HCT116 (cell line): ENCODE data around the gene ADGRV1. TPM values are rescaled to one million over a fixed set of nuclear protein-coding genes. Genes with fewer than 3 reads are reported as not detected.

Source experiments
- ATAC-seq: fragments of 200-7000 bp; cut with Tn5 transposase; 2 replicates; pipeline ENCODE4 v1.9.1; 2020; ENCODE audit warnings: mild to moderate bottlenecking, moderate library complexity
- BruUV-seq: library from RNA; stranded (reverse); fragments of 400-500 nt; replicated peaks from 2 replicates; lab custom pipeline; 2021; lab: Mats Ljungman, UMichigan
- CTCF ChIA-PET: fragments of 300-600 bp; sonication (Branson Sonifier 250); formaldehyde crosslinking; loops from one replicate; lab custom pipeline; 2021; ENCODE audit warnings: antibody characterized with exemption; lab: Charles Lee
- POLR2A ChIA-PET: fragments of 300-600, 350-600 bp; sonication (Branson Sonifier 250); formaldehyde crosslinking; loops from one replicate; lab custom pipeline; 2021; ENCODE audit warnings: antibody characterized with exemption; lab: Charles Lee
- RAD21 ChIA-PET, 2 experiments: fragments of 300-600 bp; sonication (Branson Sonifier 250); formaldehyde crosslinking; loops; one replicate each; lab custom pipeline; 2023; ENCODE audit warnings: low total read pairs in 2 of 2; ENCODE audit not compliant: uncharacterized antibody in 2 of 2, unreplicated experiment in 2 of 2, low non-redundant PET in 1 of 2; lab: Charles Lee
- DNase-seq: peaks from one replicate; pipeline ENCODE4 v3.0.0-alpha.2; 2010; ENCODE audit warnings: low read depth, low spot score
- H2AFZ ChIP-seq: fragments of 200-600 bp; shearing (Covaris generic), sonication (generic); 2 replicates; pipeline ENCODE4 v1.6.1; 2017; ENCODE audit warnings: low read depth, mixed run types, mixed read lengths, antibody characterized with exemption, low read length; ENCODE audit not compliant: poor library complexity, severe bottlenecking
- H3K27ac ChIP-seq: 2 replicates; pipeline ENCODE4 v1.5.1; 2012; ENCODE audit warnings: low read depth, low read length
- H3K27me3 ChIP-seq: fragments of 200-600 bp; sonication (generic); 2 replicates; pipeline ENCODE4 v1.6.1; 2016; ENCODE audit warnings: mixed run types, low read length, mixed read lengths; ENCODE audit not compliant: insufficient read depth
- H3K36me3 ChIP-seq, 2 experiments: fragments of 200-500 bp in 1 of 2; fragments of 200-600 bp in 1 of 2; sonication (Bioruptor generic) in 1 of 2; sonication (generic) in 1 of 2; 2 replicates each; pipeline versions ENCODE4 v1.5.1 to v1.6.1; 2014 to 2016; ENCODE audit warnings: low read length in 2 of 2, inconsistent platforms in 1 of 2, mixed read lengths in 1 of 2, mixed run types in 1 of 2; ENCODE audit not compliant: insufficient read depth in 2 of 2, control insufficient read depth in 1 of 2
- H3K4me1 ChIP-seq, 2 experiments: fragments of 200-600 bp in 1 of 2; sonication (generic) in 1 of 2; 2 replicates each; pipeline versions ENCODE4 v1.5.1 to v1.6.1; 2012 to 2017; ENCODE audit warnings: low read length in 2 of 2, inconsistent platforms in 1 of 2, mild to moderate bottlenecking in 1 of 2, mixed read lengths in 1 of 2, mixed run types in 1 of 2, moderate library complexity in 1 of 2; ENCODE audit not compliant: insufficient read depth in 2 of 2, control insufficient read depth in 1 of 2
- H3K4me2 ChIP-seq: fragments of 200-600 bp; sonication (generic); 2 replicates; pipeline ENCODE4 v1.6.1; 2017; ENCODE audit warnings: mixed run types, low read length, mixed read lengths
- H3K4me3 ChIP-seq, 2 experiments: fragments of 200-600 bp in 1 of 2; sonication (generic) in 1 of 2; replicated peaks in 1 of 2; 2 replicates each; pipeline ENCODE4 v1.5.1; 2011 to 2016; ENCODE audit warnings: low read length in 2 of 2, control low read depth in 1 of 2, low read depth in 1 of 2, mild to moderate bottlenecking in 1 of 2, mixed read lengths in 1 of 2, mixed run types in 1 of 2
- H3K79me2 ChIP-seq: fragments of 200-600 bp; sonication (generic); 2 replicates; pipeline ENCODE4 v1.6.1; 2017; ENCODE audit warnings: mild to moderate bottlenecking, mixed run types, low read length, moderate library complexity, mixed read lengths; ENCODE audit not compliant: insufficient read depth
- H3K9ac ChIP-seq: fragments of 200-600 bp; sonication (generic); 2 replicates; pipeline ENCODE4 v1.6.1; 2016; ENCODE audit warnings: low read length, mixed read lengths
- H3K9me2 ChIP-seq: fragments of 200-600 bp; sonication (generic), shearing (Covaris generic); 2 replicates; pipeline ENCODE4 v1.6.1; 2017; ENCODE audit warnings: mixed run types, mild to moderate bottlenecking, moderate library complexity; ENCODE audit not compliant: insufficient read depth
- H3K9me3 ChIP-seq, 2 experiments: fragments of 200-500 bp in 1 of 2; fragments of 200-600 bp in 1 of 2; sonication (Bioruptor generic) in 1 of 2; sonication (generic) in 1 of 2; 2 replicates each; pipeline ENCODE4 v1.6.1; 2014 to 2017; ENCODE audit warnings: low read length in 2 of 2, mixed read lengths in 2 of 2, inconsistent platforms in 1 of 2, low read depth in 1 of 2, mild to moderate bottlenecking in 1 of 2, mixed run types in 1 of 2, moderate library complexity in 1 of 2; ENCODE audit not compliant: control insufficient read depth in 1 of 2, insufficient read depth in 1 of 2
- H4K20me1 ChIP-seq: fragments of 200-600 bp; sonication (generic), shearing (Covaris generic); 2 replicates; pipeline ENCODE4 v1.6.1; 2017; ENCODE audit warnings: mixed run types, mild to moderate bottlenecking, moderate library complexity; ENCODE audit not compliant: insufficient read depth
- EGR1 ChIP-seq: IDR thresholded peaks from 2 replicates; pipeline ENCODE4 v1.6.1; 2012; ENCODE audit warnings: low read depth
- FOSL1 ChIP-seq: IDR thresholded peaks from 2 replicates; pipeline ENCODE4 v1.6.1; 2012; ENCODE audit warnings: low read depth
- JUND ChIP-seq: IDR thresholded peaks from 2 replicates; pipeline ENCODE4 v1.6.1; 2012
- POLR2A ChIP-seq: IDR thresholded peaks from 2 replicates; pipeline ENCODE4 v1.7.0; 2011; ENCODE audit warnings: borderline replicate concordance; ENCODE audit not compliant: insufficient read depth, insufficient read length; ENCODE audit errors: extremely low read depth
- RAD21 ChIP-seq: IDR thresholded peaks from 2 replicates; pipeline ENCODE4 v1.6.1; 2012; ENCODE audit warnings: low read depth, mild to moderate bottlenecking
- SIN3A ChIP-seq: IDR thresholded peaks from 2 replicates; pipeline ENCODE4 v1.6.1; 2012; ENCODE audit warnings: low read depth
- TCF7L2 ChIP-seq: IDR thresholded peaks from 2 replicates; pipeline ENCODE4 v1.7.0; 2011; ENCODE audit warnings: borderline replicate concordance, inconsistent platforms; ENCODE audit not compliant: insufficient read depth, insufficient read length; ENCODE audit errors: extremely low read depth
- YY1 ChIP-seq: IDR thresholded peaks from 2 replicates; pipeline ENCODE4 v1.6.1; 2011; ENCODE audit warnings: low read length, low read depth, moderate library complexity, mild to moderate bottlenecking; ENCODE audit not compliant: insufficient replicate concordance; ENCODE audit errors: extremely low read depth
- ZFX ChIP-seq: fragments of 450-650 bp; IDR thresholded peaks from 2 replicates; pipeline ENCODE4 v1.6.1; 2017
- ZNF274 ChIP-seq: fragments of 200-500 bp; sonication (Bioruptor generic); IDR thresholded peaks from 2 replicates; pipeline ENCODE4 v1.6.1; 2014; ENCODE audit warnings: mild to moderate bottlenecking, low read depth, low read length, inconsistent platforms
- intact Hi-C: fragments of 100-400 bp; cut with micrococcal nuclease; formaldehyde crosslinking; loops from 2 replicates; pipeline ENCODE4 v1.10.0; 2022
- total RNA-seq: library from RNA; stranded (reverse); gene quantifications from one replicate; pipeline ENCODE4 v1.2.1, GENCODE V29; 2021; ENCODE audit not compliant: unreplicated experiment
- TF ChIP-seq, protein P1 (sequence below): IDR thresholded peaks from 2 replicates; pipeline ENCODE4 v1.6.1; 2011; ENCODE audit warnings: mild to moderate bottlenecking, low read length, moderate library complexity; ENCODE audit not compliant: insufficient replicate concordance; ENCODE audit errors: extremely low read depth
- TF ChIP-seq, protein P2 (sequence below): IDR thresholded peaks from 2 replicates; pipeline ENCODE4 v1.6.1; 2012; ENCODE audit warnings: low read depth
- TF ChIP-seq, protein P3 (sequence below): IDR thresholded peaks from 2 replicates; pipeline ENCODE4 v1.6.1; 2012

ADGRV1 gene
- total RNA-seq, 1 experiment from 2014 or later, result 6.0 TPM

DNA sequence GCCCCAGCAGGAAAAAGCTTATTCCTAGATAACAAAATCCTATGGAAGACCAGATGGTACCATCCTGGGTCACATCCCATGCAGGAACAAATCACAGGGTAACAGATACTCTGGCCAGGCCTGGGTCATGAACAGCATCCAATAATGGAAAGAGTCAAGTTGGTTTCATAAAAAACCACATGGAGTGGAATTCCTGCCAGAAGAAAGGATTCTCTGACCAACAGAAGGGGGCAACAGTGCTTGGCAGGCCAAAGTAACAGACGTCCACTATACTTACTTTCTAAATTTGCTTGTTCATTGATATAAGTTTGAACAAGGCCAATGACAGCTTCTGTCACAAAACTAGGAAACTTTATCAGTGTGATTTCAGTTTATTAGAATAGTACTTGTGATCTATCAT is 551.0 kb downstream of the ADGRV1 start:
- no peak for ATAC-seq
- TF ChIP-seq RAD21 (peak; percentile 16; the same call in 1 of the 2 replicates), EGR1 (no peak)
- TF ChIP-seq, protein P1, sequence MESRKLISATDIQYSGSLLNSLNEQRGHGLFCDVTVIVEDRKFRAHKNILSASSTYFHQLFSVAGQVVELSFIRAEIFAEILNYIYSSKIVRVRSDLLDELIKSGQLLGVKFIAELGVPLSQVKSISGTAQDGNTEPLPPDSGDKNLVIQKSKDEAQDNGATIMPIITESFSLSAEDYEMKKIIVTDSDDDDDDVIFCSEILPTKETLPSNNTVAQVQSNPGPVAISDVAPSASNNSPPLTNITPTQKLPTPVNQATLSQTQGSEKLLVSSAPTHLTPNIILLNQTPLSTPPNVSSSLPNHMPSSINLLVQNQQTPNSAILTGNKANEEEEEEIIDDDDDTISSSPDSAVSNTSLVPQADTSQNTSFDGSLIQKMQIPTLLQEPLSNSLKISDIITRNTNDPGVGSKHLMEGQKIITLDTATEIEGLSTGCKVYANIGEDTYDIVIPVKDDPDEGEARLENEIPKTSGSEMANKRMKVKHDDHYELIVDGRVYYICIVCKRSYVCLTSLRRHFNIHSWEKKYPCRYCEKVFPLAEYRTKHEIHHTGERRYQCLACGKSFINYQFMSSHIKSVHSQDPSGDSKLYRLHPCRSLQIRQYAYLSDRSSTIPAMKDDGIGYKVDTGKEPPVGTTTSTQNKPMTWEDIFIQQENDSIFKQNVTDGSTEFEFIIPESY, result no peak
- H3K36me3 ChIP-seq, result no peaks in the 10 kb centered on the region
- no peaks in the 10 kb centered on the region for H3K79me2 ChIP-seq
- no peak overlapping the region for H2AFZ ChIP-seq
- no TSS peak for BruUV-seq
- CTCF ChIA-PET, result interaction anchor here (1.0 to 1.2 kb wide), 2 partner anchors 275 to 310 kb away, joined by 3 to 4 read pairs; no protein-coding TSS in a partner anchor
- no peaks in the 10 kb centered on the region for H3K27me3 ChIP-seq
- H3K4me1 ChIP-seq, result no peaks in the 10 kb centered on the region
- H3K4me2 ChIP-seq, result no peak overlapping the region
- H3K9me3 ChIP-seq, result no peaks in the 10 kb centered on the region
- no peak for DNase-seq
- H3K9me2 ChIP-seq, result no peaks in the 10 kb centered on the region
- H3K27ac ChIP-seq, result no peak overlapping the region
- no peak overlapping the region for H3K4me3 ChIP-seq
- no peaks in the 10 kb centered on the region for H4K20me1 ChIP-seq
- H3K9ac ChIP-seq, result no peak overlapping the region
- POLR2A ChIA-PET, result no interaction called here
- intact Hi-C loops, result no loop called here
- RAD21 ChIA-PET, result no interaction called here

DNA sequence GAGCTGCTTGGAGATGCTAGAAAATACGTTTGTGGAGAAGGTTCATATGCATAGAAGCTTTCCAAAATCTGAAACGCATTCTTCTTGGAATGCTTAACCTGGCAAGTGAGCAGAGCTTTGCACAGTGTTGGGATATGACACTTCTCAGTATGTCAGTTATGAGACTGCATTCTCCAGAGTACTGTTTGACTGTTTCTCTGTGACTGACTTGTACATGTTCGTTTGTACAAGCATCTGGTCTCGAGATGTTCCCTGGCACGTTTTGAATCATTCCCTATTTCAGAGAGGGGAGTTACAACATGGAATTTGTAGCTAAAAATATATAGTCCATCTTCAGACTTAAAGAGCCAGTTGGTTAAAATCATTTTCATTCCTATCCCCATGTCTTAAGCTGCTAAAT is 552.1 kb downstream of the ADGRV1 start:
- no peaks in the 10 kb centered on the region for H3K4me1 ChIP-seq
- no peaks in the 10 kb centered on the region for H3K9me2 ChIP-seq
- H2AFZ ChIP-seq, result no peak overlapping the region
- H3K9ac ChIP-seq, result no peak overlapping the region
- ChIA-PET POLR2A (no interaction called here), RAD21 (no interaction called here), CTCF (interaction anchor here (1.2 kb wide), 1 partner anchor 309 kb away, joined by 4 read pairs; no protein-coding TSS in a partner anchor)
- no peak for DNase-seq
- no TSS peak for BruUV-seq
- no peak overlapping the region for H3K4me3 ChIP-seq
- no peaks in the 10 kb centered on the region for H3K9me3 ChIP-seq
- no peaks in the 10 kb centered on the region for H4K20me1 ChIP-seq
- no peaks in the 10 kb centered on the region for H3K36me3 ChIP-seq
- ATAC-seq, result no peak
- H3K4me2 ChIP-seq, result no peak overlapping the region
- H3K27me3 ChIP-seq, result no peaks in the 10 kb centered on the region
- intact Hi-C loops, result no loop called here
- no peaks in the 10 kb centered on the region for H3K79me2 ChIP-seq
- H3K27ac ChIP-seq, result no peak overlapping the region
- no peak for TF ChIP-seq RAD21
- no peak for TF ChIP-seq SIN3A
- TF ChIP-seq EGR1, result no peak
- TF ChIP-seq ZFX, result no peak
- TF ChIP-seq JUND, result no peak
- no peak for TF ChIP-seq YY1
- TF ChIP-seq POLR2A, result no peak
- TF ChIP-seq TCF7L2, result no peak
- no peak for TF ChIP-seq FOSL1
- TF ChIP-seq ZNF274, result no peak
- TF ChIP-seq, protein P2, sequence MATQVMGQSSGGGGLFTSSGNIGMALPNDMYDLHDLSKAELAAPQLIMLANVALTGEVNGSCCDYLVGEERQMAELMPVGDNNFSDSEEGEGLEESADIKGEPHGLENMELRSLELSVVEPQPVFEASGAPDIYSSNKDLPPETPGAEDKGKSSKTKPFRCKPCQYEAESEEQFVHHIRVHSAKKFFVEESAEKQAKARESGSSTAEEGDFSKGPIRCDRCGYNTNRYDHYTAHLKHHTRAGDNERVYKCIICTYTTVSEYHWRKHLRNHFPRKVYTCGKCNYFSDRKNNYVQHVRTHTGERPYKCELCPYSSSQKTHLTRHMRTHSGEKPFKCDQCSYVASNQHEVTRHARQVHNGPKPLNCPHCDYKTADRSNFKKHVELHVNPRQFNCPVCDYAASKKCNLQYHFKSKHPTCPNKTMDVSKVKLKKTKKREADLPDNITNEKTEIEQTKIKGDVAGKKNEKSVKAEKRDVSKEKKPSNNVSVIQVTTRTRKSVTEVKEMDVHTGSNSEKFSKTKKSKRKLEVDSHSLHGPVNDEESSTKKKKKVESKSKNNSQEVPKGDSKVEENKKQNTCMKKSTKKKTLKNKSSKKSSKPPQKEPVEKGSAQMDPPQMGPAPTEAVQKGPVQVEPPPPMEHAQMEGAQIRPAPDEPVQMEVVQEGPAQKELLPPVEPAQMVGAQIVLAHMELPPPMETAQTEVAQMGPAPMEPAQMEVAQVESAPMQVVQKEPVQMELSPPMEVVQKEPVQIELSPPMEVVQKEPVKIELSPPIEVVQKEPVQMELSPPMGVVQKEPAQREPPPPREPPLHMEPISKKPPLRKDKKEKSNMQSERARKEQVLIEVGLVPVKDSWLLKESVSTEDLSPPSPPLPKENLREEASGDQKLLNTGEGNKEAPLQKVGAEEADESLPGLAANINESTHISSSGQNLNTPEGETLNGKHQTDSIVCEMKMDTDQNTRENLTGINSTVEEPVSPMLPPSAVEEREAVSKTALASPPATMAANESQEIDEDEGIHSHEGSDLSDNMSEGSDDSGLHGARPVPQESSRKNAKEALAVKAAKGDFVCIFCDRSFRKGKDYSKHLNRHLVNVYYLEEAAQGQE, result no peak
- TF ChIP-seq, protein P3, sequence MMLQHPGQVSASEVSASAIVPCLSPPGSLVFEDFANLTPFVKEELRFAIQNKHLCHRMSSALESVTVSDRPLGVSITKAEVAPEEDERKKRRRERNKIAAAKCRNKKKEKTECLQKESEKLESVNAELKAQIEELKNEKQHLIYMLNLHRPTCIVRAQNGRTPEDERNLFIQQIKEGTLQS, result no peak
